IMR-90 (cell line): ENCODE data around the gene TMEM131.

Source experiments
- CHD1 ChIP-seq: IDR thresholded peaks from 2 replicates; pipeline ENCODE4 v1.6.1; 2012; ENCODE audit warnings: low read depth, low read length, improper control_type of control experiment
- CTCF ChIP-seq: conservative IDR thresholded peaks from 2 replicates; pipeline ENCODE4 v1.5.1; 2012; ENCODE audit warnings: mild to moderate bottlenecking, low read depth, low read length, improper control_type of control experiment
- MAFK ChIP-seq: IDR thresholded peaks from 2 replicates; pipeline ENCODE4 v1.6.1; 2012; ENCODE audit warnings: low read depth, low read length, improper control_type of control experiment
- MXI1 ChIP-seq: IDR thresholded peaks from 2 replicates; pipeline ENCODE4 v1.6.1; 2012; ENCODE audit warnings: low read depth, mild to moderate bottlenecking, low read length, moderate library complexity, borderline replicate concordance
- NFE2L2 ChIP-seq: fragments of 150-350 bp; IDR thresholded peaks from 2 replicates; pipeline ENCODE4 v1.6.1; 2016; ENCODE audit warnings: low read depth, mild to moderate bottlenecking, low read length
- POLR2A ChIP-seq: IDR thresholded peaks from 2 replicates; pipeline ENCODE4 v1.6.1; 2012; ENCODE audit warnings: mild to moderate bottlenecking, low read depth, low read length
- RAD21 ChIP-seq: IDR thresholded peaks from 2 replicates; pipeline ENCODE4 v1.6.1; 2012; ENCODE audit warnings: low read length, improper control_type of control experiment
- RCOR1 ChIP-seq: IDR thresholded peaks from 2 replicates; pipeline ENCODE4 v1.6.1; 2012; ENCODE audit warnings: mild to moderate bottlenecking, low read length, improper control_type of control experiment; ENCODE audit not compliant: insufficient replicate concordance
- RFX5 ChIP-seq: IDR thresholded peaks from 2 replicates; pipeline ENCODE4 v1.8.0; 2012; ENCODE audit warnings: low read depth, mild to moderate bottlenecking, low read length, moderate library complexity
- SMC3 ChIP-seq: fragments of 150-350 bp; IDR thresholded peaks from 2 replicates; pipeline ENCODE4 v1.6.1; 2016; ENCODE audit warnings: low read depth, mild to moderate bottlenecking, antibody characterized with exemption, low read length, moderate library complexity

DNA sequence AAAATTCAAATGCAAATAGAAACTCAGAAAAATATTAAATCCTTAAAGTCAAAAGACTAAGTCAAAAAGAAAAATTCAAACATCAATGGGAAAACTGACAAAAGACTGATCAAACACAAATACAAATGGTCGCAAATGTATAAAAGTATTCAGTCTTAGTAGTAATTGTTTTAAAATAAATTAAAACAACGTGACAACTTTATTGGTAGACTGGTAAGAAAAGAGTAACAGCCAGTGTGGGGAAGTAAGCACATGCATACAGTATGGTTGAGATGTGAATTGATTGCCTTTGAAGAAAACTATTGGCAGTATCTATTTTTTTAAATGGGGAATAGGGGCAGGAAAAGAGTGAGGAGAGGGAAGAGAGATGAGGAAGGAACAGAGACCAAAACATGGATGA is 9.8 kb downstream of the TMEM131 start:
- no peak for TF ChIP-seq CTCF
- TF ChIP-seq RAD21 = no peak
- TF ChIP-seq POLR2A = no peak
- no peak for TF ChIP-seq NFE2L2
- no peak for TF ChIP-seq SMC3
- TF ChIP-seq CHD1 = no peak
- TF ChIP-seq RCOR1 = no peak
- no peak for TF ChIP-seq RFX5
- no peak for TF ChIP-seq MXI1
- no peak for TF ChIP-seq MAFK
